ENCODE measurements around the gene EIF3I. TPM values are rescaled to one million over a fixed set of nuclear protein-coding genes. Genes with fewer than 3 reads are reported as not detected.

Gene EIF3I
- total RNA-seq, 1 donor from 2014 or later = 98.6 TPM

DNA sequence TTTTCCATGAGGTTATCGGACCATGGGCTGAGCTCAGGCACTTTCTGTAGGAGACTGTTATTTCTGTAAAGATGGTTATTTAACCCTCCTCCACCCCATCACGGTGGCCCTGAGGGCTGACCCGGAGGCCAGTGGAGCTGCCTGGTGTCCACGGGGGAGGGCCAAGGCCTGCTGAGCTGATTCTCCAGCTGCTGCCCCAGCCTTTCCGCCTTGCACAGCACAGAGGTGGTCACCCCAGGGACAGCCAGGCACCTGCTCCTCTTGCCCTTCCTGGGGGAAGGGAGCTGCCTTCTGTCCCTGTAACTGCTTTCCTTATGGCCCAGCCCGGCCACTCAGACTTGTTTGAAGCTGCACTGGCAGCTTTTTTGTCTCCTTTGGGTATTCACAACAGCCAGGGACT lies 24.4 kb upstream of the EIF3I start:
- no peak for DNase-seq (ENCODE audit: low spot score in 2 of 2)
- FAIRE-seq = no peak

GRCh38 chr1:32198237-32199042 lies 23.8 kb upstream of the EIF3I start:
- FAIRE-seq = no peak
- no peak for DNase-seq (ENCODE audit: low spot score in 2 of 2)

DNA sequence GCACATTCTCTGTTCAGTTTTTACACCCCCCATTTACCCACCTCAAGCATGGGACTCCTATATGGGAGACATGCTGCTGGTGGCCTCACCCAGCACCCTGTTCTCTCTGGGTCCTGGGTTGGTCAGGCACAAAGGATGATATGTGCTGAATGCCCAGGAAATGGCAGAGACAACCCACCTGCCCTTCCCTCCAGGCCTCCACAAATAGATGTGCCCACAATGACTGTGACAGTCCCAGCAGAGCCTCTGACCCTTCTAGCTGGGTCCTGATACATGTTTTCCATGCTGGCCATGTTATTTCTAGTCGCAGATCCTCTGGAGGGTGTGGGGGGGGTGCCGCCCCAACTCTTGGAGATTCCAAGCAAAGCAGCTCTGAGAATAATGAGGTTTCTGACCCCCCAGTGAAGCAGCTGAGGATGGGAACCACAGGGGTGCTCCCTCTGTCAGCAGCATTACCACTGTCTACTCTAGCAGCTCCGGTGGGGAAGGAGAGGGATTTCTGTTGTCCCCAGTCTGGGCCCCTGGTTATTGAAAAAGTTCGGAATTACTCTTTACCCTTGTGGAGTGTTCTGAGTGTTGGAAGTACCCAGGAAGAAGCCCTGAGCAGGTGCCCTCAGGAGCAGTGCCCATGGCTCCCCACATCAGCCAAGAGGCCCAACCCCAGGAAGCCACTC lies 23.0 kb upstream of the EIF3I start:
- DNase-seq (ENCODE audit: low spot score in 2 of 2) (no peak), FAIRE-seq (no peak)

- DNase-seq (ENCODE audit: low spot score in 2 of 2) (peak in 1 of 2 donors; percentile 38), FAIRE-seq (no peak)
Measured at GRCh38 chr1:32199717-32200072, 22.5 kb upstream of the EIF3I start.

- FAIRE-seq (no peak), DNase-seq (ENCODE audit: low spot score in 2 of 2) (peak; percentile 59 to 79)
Measured at GRCh38 chr1:32200226-32201010, 21.8 kb upstream of the EIF3I start, which contains the start of gene CCDC28B. Gene CCDC28B (plus strand): TSS chr1:32200595. CDS start chr1:32201936, 1,341 bp downstream.

DNA sequence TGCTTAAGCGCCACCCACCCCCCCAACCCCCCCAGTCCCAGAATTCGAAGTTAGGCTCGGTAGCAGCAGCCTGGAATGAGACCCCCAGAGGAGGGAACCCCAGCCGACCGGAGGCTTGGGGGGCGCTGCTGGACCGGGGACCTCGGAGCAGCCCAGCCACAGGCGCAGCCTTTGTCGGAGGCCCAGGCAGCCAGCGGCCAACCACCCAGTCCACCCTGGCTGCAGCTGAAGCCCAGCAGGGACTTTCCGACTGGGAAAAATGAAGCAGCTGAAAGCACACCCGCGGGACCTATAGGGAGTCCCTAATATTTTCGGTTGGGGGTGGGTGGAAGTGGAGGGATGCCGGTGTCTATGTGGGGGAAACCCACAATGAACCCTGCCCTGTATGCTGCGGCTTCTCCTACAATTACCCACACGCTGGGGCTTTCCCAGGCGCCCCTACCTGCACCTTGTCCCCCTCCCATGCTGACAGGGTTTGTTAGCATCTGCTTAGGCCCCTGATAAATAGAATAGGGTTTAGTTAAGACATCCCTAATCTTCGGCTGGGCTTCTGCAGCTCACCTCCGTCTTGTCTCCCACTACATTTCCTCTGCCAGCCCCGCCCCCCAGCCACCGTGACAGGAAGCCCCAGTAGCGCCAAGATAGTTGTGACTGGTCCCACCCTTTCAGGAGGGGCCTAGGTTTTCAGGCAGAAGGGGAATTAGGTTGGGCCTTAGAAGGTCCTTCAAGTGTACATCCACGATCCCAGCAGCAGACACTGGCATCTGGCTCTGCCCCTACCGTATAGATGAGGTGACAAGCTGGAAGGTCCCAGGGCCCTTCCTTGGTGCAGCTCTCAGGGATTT lies 21.0 kb upstream of the EIF3I start:
- DNase-seq (ENCODE audit: low spot score in 2 of 2) = peak in 1 of 2 donors; percentile 53
- no peak for FAIRE-seq

GRCh38 chr1:32204943-32205361 lies 17.3 kb upstream of the EIF3I start:
- FAIRE-seq = no peak

DNA sequence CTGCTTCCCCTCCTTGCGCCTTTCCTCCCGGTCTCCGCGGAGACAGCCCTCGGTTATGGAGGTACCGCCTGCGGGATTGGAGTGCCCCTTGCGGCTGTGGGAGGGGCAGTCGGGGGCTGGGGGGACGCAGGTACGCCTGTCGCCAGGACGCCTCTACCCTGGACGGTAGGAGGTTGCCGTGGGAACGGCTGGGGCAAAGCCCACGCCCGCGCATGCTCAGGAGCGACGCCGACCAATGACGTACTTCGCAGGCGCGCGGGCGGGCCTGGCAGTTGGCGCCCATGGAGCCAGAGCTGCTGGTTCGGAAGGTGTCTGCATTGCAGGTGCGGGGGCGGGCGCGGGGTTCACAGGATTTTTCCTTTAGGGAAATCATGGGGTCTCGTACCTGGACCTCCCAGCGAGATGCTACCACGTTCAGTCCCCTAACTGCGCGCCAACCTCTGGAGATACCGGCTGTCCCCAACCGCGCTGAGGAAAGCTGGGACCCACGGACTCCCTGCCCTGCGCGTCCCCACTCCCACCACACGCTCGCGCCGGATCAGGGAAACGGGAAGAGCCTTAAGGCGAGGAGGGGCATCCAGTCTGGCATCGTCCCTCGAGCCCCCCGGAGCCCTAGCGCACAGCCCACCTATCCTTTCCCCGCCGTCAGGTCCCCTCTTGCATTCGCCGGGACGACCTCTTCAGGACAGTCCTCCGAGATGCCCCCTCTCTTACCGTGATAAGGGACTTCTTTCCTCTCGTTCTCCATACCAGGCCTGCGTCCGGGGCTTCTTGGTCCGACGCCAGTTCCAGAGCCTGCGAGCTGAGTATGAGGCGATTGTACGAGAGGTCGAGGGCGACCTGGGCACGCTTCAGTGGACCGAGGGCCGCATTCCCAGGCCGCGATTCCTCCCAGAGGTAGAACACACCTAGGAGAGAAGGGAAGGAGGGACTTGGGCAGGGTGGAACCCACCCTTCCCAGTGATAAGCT lies 16.5 kb upstream of the EIF3I start, which contains the start of gene IQCC:
Gene IQCC (plus strand): TSS at position 271 of the 970 bp plus-strand sequence. CDS start 11 bp downstream, at position 282.
- peak; percentile 83 to 95 for DNase-seq (ENCODE audit: low spot score in 2 of 2)
- FAIRE-seq = no peak

More at GRCh38 chr1:32204943-32205361, 17.3 kb upstream of the EIF3I start:
- no peak for DNase-seq (ENCODE audit: low spot score in 2 of 2)

DNA sequence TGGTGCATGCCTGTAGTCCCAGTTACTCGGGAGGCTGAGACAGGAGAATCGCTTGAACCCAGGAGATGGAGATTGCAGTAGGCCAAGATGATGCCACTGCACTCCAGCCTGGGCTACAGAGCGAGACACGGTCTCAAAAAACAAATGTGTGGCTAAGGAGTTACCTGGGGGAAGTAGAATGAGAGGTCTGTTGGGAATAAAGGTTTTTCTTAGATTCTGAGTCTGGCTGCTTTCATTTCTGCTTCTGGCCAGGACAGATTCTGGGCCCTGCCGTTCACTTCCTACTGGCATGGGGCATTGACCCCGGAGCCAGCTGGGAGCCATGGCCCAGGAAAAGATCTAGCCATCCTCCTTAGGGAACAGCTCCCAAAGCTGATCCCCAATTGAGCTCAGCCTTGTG lies 13.7 kb upstream of the EIF3I start:
- FAIRE-seq (no peak), DNase-seq (ENCODE audit: low spot score in 2 of 2) (no peak)

DNA sequence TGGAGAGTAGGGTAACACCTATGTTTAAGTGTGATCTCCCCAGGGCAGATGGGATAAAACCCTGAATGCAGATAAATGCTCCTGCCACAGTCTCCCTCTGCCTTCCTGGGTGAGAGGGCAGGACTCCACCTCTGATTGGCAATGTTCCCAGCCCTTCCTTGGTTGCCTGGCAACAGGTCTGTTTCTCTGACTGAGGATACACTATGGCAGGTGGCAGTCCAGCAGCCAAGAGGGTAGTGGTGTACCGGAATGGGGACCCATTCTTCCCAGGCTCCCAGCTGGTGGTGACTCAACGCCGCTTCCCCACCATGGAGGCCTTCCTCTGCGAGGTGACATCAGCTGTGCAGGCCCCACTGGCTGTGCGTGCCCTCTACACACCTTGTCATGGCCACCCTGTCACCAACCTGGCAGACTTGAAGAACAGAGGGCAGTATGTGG lies 13.3 kb upstream of the EIF3I start, which contains the start of gene DCDC2B:
Gene DCDC2B (plus strand): TSS at position 199 of the 438 bp plus-strand sequence. CDS start 5 bp downstream, at position 204.
- DNase-seq (ENCODE audit: low spot score in 2 of 2) = no peak
- FAIRE-seq = no peak

- no peak for FAIRE-seq
Measured at GRCh38 chr1:32215629-32216480, 6.4 kb upstream of the EIF3I start.

DNA sequence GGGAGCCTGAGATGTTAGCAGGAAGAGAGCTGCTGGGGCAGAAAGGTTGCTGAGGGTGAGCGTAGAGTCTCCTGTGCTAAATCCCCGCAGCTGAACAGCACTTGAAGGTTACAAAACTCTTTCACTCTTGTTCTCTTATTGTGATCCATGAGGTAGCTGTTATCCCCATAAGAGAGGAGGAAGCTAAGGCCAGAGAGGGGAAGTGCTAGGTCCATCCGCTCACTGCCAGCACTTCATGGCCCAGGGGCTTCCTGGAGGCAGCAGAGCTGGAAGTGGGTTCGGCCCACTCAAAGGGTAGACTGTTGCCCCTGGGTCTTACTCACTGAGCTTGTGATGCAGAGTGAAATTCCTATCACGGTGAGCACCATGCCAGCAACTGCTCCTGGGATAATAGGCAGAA lies 5.6 kb upstream of the EIF3I start:
- no peak for FAIRE-seq
- no peak for DNase-seq (ENCODE audit: low spot score in 2 of 2)

More at GRCh38 chr1:32215629-32216480, 6.4 kb upstream of the EIF3I start:
- DNase-seq (ENCODE audit: low spot score in 2 of 2) = peak in 1 of 2 donors; percentile 67

- DNase-seq (ENCODE audit: low spot score in 2 of 2) = no peak
- no peak for FAIRE-seq
Measured at GRCh38 chr1:32219022-32219421, 3.2 kb upstream of the EIF3I start.

DNA sequence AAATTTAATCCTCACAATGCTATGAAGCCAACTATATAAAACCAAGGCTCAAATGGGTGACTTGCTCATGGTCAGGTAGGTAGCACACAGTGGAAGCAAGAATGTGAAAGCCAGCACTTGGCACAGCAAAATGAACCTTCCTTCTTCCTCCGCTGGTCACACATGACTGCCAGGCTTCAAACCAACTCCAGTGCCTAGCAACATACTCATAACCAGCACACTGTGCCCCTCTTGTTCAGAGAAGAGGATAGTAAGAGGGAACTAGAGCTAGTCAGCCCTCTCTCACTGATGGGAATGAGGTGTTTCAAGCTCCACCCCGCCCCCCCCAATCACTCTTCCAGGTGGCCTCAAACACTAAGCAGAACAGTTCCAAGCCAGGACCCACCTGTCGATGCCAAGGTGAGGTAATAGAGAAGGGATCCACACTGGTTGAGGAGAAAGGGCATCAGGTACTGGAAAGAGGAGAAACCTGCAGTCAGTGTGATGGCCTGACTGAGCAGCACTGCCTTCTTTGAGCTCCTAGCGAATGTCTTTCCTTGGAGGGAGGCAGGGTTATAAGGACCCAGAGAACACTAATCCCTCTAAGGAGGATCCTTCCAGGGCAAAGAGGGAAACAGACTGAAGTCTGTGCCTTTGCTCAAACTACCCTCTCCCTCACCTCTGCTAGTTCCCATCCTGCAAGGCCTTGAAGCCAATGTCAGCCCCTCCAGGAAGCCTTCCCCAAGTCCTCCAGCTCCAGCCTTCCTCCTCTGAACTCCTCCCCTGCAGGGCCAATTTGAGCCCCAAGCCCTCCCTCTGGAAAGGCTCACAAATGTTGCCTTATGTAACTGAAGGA lies 1.2 kb upstream of the EIF3I start:
- DNase-seq (ENCODE audit: low spot score in 2 of 2) = no peak
- no peak for FAIRE-seq

- FAIRE-seq = no peak
- no peak for DNase-seq (ENCODE audit: low spot score in 2 of 2)
Measured at GRCh38 chr1:32221581-32221979, 627 bp upstream of the EIF3I start.

- no peak for FAIRE-seq
- DNase-seq (ENCODE audit: low spot score in 2 of 2) = no peak
Measured at GRCh38 chr1:32223683-32224082, 1.5 kb downstream of the EIF3I start.

GRCh38 chr1:32224285-32224684 lies 2.1 kb downstream of the EIF3I start:
- FAIRE-seq (no peak), DNase-seq (ENCODE audit: low spot score in 2 of 2) (no peak)
